Ishikawa (cell line): ENCODE data around the gene VAMP5.

Experiments used
- CEBPB ChIP-seq: IDR thresholded peaks from 2 replicates; pipeline ENCODE4 v1.6.1; 2012
- CREB1 ChIP-seq: IDR thresholded peaks from 2 replicates; pipeline ENCODE4 v1.6.1; 2012; ENCODE audit warnings: low read depth
- EGR1 ChIP-seq: IDR thresholded peaks from 2 replicates; pipeline ENCODE4 v1.6.1; 2012
- EP300 ChIP-seq: IDR thresholded peaks from 2 replicates; pipeline ENCODE4 v1.6.1; 2012; ENCODE audit warnings: borderline replicate concordance
- FOXM1 ChIP-seq: IDR thresholded peaks from 2 replicates; pipeline ENCODE4 v1.6.1; 2012; ENCODE audit warnings: low read depth, borderline replicate concordance
- RAD21 ChIP-seq: IDR thresholded peaks from 2 replicates; pipeline ENCODE4 v1.6.1; 2012; ENCODE audit warnings: low read depth
- TAF1 ChIP-seq: IDR thresholded peaks from 2 replicates; pipeline ENCODE4 v1.6.1; 2012; ENCODE audit warnings: low read depth, mild to moderate bottlenecking
- TCF12 ChIP-seq: IDR thresholded peaks from 2 replicates; pipeline ENCODE4 v1.6.1; 2012; ENCODE audit warnings: low read depth
- TEAD4 ChIP-seq: IDR thresholded peaks from 2 replicates; pipeline ENCODE4 v1.6.1; 2012
- ZBTB7A ChIP-seq: IDR thresholded peaks from 2 replicates; pipeline ENCODE4 v1.6.1; 2012; ENCODE audit warnings: low read depth
- TF ChIP-seq, protein P1 (sequence below): IDR thresholded peaks from 2 replicates; pipeline ENCODE4 v1.6.1; 2012; ENCODE audit warnings: low read depth, mild to moderate bottlenecking
- TF ChIP-seq, protein P2 (sequence below): IDR thresholded peaks from 2 replicates; pipeline ENCODE4 v1.6.1; 2012
- TF ChIP-seq, protein P3 (sequence below): IDR thresholded peaks from 2 replicates; pipeline ENCODE4 v1.6.1; 2012

DNA sequence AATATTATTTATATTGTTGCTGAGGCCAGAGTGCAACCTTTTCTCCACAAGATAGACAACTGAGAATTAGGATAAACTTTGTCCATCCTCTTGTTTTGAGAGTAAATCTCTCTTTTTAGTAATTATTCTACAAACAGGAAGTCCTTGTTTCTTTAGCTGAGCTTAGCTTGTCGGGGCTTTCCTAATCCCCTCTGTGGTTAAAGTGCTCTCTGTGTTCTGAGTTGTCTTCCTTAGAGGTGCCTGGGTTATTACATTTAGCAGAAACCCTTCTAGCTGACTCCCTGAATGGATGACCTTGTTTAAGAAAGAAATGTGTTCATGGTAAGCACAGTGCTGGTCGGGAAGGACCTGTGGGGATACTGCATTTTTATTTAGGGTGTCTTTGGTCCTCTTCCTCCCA, 44.4 kb downstream of the VAMP5 start:
- TF ChIP-seq, protein P1, sequence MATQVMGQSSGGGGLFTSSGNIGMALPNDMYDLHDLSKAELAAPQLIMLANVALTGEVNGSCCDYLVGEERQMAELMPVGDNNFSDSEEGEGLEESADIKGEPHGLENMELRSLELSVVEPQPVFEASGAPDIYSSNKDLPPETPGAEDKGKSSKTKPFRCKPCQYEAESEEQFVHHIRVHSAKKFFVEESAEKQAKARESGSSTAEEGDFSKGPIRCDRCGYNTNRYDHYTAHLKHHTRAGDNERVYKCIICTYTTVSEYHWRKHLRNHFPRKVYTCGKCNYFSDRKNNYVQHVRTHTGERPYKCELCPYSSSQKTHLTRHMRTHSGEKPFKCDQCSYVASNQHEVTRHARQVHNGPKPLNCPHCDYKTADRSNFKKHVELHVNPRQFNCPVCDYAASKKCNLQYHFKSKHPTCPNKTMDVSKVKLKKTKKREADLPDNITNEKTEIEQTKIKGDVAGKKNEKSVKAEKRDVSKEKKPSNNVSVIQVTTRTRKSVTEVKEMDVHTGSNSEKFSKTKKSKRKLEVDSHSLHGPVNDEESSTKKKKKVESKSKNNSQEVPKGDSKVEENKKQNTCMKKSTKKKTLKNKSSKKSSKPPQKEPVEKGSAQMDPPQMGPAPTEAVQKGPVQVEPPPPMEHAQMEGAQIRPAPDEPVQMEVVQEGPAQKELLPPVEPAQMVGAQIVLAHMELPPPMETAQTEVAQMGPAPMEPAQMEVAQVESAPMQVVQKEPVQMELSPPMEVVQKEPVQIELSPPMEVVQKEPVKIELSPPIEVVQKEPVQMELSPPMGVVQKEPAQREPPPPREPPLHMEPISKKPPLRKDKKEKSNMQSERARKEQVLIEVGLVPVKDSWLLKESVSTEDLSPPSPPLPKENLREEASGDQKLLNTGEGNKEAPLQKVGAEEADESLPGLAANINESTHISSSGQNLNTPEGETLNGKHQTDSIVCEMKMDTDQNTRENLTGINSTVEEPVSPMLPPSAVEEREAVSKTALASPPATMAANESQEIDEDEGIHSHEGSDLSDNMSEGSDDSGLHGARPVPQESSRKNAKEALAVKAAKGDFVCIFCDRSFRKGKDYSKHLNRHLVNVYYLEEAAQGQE = no peak
- TF ChIP-seq, protein P2, sequence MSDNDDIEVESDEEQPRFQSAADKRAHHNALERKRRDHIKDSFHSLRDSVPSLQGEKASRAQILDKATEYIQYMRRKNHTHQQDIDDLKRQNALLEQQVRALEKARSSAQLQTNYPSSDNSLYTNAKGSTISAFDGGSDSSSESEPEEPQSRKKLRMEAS = no peak
- TF ChIP-seq FOXM1 (no peak), CREB1 (no peak), TCF12 (no peak), EP300 (no peak), TAF1 (no peak), TEAD4 (no peak), RAD21 (no peak), ZBTB7A (no peak), EGR1 (no peak), CEBPB (no peak)
- TF ChIP-seq, protein P3, sequence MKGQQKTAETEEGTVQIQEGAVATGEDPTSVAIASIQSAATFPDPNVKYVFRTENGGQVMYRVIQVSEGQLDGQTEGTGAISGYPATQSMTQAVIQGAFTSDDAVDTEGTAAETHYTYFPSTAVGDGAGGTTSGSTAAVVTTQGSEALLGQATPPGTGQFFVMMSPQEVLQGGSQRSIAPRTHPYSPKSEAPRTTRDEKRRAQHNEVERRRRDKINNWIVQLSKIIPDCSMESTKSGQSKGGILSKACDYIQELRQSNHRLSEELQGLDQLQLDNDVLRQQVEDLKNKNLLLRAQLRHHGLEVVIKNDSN = no peak
